Superior temporal gyrus (tissue), 1 donor: ENCODE measurements around the gene SYT2.
"Not testable (repeated sequence)": the region's sequence is repeated elsewhere in the genome, so short reads cannot be mapped to it uniquely, and the experiment has no call there.

Experiments
- DNase-seq: peaks from one replicate; pipeline ENCODE4 v3.0.0-alpha.2; 2016; ENCODE audit errors: extremely low spot score

SYT2 gene

GRCh38 chr1:202624088-202624780, 86.0 kb downstream of the SYT2 start:
- no peak for DNase-seq

GRCh38 chr1:202623476-202623875, 86.8 kb downstream of the SYT2 start:
- not testable (repeated sequence) for DNase-seq

GRCh38 chr1:202623075-202623474, 87.2 kb downstream of the SYT2 start:
- DNase-seq = no peak

DNA sequence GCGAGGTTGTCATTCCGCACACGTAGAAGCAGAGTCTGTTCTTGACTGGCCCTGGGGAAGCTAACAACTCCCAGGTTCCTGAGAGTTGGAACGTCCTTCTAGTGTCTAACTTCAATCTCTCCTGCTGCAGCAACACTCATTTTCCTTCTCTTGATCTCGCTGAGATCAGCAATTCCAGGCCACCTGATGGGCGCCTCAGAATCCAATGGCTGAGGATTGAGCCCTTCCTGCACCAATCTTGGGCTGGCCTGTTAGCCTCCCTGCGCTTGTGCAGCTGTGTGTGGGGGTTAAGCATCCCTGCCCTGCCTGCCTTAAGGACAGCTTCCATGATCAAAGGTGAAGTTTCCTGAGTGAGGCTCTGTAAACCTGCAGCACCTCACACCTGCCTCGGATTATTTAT, 87.9 kb downstream of the SYT2 start:
- no peak for DNase-seq

GRCh38 chr1:202621446-202621845, 88.8 kb downstream of the SYT2 start:
- no peak for DNase-seq

DNA sequence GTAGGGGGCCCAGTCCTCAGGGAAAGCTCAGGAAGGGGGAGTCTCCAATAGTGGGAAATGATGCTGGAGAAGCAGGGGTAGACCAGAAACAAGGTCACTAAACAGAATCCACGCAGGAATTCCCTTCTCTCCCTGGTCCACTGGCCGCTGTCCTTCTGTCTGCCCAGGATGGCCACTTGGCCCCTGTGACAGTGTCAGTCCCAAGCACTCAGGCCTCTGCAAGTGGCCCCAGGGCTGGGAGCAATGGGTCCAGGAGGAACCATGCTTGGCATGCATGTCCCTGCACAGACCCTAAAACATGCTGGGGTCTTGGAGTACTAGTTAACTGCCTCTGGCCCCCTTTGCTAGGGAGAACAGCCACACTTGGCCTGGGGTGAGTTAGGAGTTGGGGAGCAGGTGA, 90.2 kb downstream of the SYT2 start:
- not testable (repeated sequence) for DNase-seq

- DNase-seq = no peak
Measured at GRCh38 chr1:202619505-202619904, 90.7 kb downstream of the SYT2 start.

DNA sequence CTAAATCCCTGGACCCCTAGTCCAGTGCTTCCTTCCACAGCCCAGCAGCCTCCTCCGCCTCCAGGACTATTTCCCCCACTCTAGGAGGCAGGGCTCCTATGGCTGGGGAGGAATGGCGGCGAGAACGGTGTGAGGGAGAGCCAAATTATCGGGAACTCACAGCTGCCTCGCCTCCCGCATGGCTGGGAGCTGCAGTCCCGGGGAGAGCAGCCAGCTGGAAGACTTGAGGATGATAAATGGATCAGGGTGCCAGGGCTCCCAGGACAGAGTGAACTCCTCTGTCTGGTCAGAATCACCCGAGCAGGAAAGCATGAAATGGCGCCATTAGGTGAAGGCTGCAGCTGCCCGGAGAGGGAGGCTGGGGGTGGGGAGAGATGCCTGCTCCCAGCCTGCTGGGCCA, 91.2 kb downstream of the SYT2 start:
- DNase-seq = not testable (repeated sequence)

DNA sequence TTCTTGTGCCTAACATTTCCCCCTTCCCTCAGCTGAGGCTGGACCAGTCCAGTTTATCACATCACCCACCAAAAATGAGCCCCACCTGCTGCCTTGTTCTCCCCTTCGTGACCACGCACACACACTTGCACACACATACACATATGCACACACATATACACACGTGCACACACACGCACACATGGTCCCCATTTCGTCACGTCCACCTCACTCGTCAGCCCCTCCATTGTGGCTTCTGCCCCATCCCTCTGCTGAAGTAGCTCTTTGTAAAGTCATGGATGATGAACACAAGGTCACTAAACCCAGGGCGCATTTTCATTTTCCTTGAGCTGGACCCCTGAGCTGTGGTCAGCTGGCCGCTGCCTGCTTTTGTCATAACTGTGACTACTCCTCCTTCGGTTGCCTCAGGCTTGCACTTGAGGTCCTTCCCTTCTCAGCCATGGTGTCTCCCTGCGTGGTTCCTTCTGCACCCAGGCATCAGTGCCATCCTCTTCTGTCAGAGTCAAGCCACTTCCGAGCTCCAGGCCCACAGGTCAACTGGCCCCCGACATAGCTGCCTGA, 93.8 kb downstream of the SYT2 start:
- no peak for DNase-seq

- peak; percentile 36 for DNase-seq
Measured at GRCh38 chr1:202615501-202616354, 94.5 kb downstream of the SYT2 start.

DNA sequence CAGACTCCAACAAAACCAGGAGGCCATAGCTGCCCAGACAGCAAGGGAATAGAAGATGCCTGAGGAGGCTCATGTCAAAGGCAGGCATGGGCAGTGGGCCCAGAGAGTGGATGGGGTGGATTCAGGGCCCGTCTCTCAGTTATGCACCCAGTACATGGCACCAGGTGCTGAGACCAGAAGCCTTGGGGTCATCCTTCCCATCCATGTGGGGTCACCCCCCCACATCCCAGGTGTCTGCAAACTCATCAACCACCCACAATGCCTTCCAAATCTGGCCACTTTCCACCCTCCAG, 95.1 kb downstream of the SYT2 start:
- not testable (repeated sequence) for DNase-seq

- DNase-seq = not testable (repeated sequence)
Measured at GRCh38 chr1:202614363-202615207, 95.7 kb downstream of the SYT2 start.

DNA sequence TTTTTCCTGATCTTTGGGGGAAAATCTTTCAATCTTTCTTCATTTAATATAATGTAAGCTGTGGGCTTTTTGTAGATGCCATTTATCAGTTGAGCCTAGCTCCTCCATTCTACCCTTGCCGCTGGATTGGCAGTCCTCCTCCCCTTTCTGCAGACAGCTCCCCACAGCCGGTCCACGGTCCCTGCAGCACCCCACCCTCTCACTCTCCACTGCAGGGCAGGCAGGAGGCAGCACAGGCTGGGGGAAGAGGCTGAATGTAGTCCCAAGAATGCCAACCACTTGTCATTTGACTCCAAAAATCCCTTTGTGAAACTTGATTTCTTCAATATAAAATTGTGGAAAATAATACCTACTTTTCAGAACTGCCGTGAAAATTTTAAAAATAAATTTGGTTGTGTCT, 96.7 kb downstream of the SYT2 start:
- DNase-seq = no peak

- not testable (repeated sequence) for DNase-seq
Measured at GRCh38 chr1:202612036-202612435, 98.2 kb downstream of the SYT2 start.

GRCh38 chr1:202605515-202605914, 104.7 kb downstream of the SYT2 start:
- DNase-seq = no peak

DNA sequence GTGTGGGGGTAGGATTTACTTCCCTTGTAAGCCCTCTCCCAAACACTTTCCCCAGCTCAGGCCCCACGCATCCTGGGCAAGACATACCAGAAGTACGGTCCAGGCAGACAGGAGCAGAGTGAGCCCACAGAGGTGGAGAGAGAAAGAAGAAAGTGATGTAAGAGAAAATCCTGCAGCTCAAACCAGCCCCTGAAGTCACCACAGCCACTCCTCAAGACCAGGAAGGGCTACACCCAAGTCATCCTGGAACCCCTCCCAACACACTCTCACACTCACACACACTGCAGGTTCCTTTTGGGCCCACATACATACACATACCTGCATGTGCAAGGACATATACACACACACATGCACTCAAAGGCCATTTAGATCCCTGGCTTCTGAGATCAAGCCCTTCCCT, 106.8 kb downstream of the SYT2 start:
- no peak for DNase-seq

- no peak for DNase-seq
Measured at GRCh38 chr1:202600432-202601041, 109.7 kb downstream of the SYT2 start.

- DNase-seq = peak; percentile 63
Measured at GRCh38 chr1:202599669-202600431, 110.4 kb downstream of the SYT2 start.

DNA sequence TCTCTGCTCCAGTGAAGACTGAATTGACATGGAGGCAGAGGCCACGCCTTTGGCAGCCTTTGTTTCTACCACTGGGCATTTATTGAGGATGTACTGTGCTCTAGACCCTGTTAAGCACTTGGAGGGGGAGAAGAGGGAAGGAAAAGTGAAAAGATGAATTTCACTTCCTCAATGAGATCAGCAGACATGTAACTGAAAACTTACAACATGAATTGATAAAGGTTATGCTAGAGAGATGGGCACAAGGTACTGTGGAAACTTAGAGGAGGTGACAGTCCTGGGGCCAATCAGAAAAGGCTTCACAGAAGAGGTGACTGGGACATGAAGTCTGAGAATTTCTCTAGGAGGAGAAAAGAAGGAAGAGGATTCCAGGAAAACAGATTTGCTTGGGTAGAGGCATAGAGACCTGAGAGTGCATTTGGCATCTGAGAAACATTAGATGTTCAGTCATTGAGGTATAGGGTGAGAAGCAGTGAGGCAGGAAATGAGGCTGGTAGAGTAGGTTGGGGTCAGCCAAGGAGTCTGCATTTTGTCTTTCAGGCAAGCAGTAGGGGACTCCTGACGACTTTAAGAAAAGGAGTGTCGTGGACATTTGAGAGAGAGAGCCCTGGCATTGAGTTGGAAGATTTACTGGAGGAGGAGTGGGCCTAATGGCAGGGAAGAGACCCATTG, 113.0 kb downstream of the SYT2 start:
- no peak for DNase-seq

DNA sequence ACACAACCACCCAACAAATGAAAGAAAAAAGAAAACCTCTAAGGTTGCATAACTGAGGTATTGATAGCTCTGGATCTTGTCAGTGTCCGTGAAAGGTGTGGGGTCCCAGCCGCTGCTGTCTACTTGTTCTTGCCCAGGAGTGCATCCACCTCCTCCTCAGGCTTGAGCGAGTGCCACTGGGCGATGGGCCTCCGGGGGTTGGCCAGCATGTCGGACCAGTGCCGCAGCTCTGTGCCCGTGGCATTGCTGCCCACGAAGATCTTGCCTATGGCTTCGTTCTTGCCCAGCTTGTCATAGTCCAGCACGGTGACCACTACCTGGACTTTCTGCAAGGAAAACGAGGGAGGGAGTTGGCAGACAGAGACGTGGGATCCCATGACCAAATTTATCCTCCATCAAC, 113.6 kb downstream of the SYT2 start:
- no peak for DNase-seq
